DMS79 treated with DMSO at 0.1 percent for 48 hours (cell line): Measurements from ENCODE around the gene RPL27A.

Experiments
- DNase-seq: peaks from one replicate; lab custom pipeline; 2025; lab: John Stamatoyannopoulos, UW

RPL27A gene

DNA sequence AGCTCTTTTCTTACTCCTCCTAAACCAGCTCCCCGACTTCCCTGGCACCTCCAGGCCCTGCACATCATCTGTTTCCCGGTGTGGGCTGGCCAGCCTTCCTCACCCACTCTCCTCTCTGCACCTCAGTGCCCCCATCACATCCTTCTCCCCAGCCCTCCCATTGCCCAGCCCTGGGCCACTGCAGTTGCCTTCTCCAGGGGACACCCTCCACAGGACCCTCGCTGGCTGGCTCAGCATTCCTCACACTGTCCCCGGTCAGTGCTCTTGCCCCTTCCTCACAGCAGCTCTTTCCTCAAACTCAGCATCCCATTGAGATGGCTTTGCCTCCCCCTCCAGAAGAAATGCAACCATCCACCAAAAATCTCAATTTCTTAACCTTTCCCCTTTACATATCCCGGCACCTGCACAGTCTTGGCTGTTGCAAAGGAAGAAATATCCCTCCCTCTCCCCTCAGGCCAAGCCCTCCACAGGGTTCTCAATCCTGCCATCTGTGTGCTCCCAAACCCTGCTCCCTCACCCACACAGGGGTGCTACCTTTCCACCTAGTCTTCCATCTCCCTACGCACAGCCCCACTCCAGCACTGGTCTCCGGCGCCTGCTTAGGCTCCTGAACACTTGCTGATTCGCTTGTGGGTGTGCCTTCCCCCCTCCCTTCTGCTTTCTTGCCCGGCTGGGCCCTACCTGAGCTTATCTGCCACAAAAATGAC is 19.5 kb downstream of the RPL27A start:
- DNase-seq: no peak

- DNase-seq: no peak
Observed at GRCh38 chr11:8702598-8702915, 20.0 kb downstream of the RPL27A start.

GRCh38 chr11:8704136-8704535 is 21.5 kb downstream of the RPL27A start:
- DNase-seq: no peak

DNA sequence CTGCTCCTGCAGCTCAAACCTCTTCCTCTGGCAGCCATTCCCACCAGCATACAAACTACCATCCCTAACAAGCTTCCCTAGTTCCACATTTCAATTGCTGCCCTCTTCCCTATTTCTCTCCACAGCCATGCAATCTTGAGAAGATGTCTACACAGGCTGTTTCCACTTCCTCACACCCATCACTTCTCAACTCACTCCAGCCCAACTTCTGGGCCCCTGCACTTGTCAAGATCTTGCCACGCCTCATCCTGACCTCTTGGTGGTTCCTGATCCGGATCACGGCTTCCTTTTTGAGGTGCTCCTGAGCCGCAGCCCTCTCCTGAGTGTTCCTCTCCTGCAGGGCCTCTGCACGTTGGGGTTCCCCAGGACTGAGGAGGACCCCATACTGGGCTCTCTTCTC is 22.6 kb downstream of the RPL27A start:
- DNase-seq: no peak

DNA sequence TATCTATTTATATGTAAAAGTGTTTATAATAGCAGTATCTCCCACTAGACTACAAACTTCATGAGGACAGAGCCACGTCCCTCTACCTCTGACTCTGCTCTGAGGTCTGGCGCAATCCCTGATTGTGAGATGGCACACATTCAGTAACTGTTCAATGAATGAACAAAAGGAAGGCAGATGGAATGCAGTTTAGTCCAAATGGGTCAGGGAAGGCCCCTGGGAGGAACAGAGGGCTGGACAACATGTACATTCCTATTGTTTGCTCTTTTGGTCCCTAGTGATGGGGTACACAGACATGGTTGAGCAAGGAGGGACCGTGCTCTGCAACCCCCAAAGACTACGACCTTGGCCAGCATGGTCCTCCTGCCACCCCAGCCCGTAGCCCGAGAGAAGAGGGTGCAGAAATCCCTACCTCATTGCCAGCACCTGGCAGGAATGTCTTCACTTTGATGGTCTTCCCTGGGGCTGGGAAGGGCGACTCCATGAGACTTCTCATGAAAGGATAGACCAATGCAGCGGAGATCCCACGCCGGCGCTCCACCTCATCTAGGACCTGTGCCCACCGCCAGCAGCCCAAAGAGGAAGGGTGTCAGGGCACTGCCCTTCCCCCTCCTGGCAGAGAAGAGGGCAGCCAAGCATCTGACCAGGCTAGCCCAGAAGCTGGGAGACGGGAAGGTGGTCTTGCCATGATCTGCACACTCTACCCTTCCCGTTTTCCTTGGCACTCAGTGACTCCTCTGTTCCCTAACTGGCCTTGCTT is 24.3 kb downstream of the RPL27A start:
- no peak for DNase-seq

DNA sequence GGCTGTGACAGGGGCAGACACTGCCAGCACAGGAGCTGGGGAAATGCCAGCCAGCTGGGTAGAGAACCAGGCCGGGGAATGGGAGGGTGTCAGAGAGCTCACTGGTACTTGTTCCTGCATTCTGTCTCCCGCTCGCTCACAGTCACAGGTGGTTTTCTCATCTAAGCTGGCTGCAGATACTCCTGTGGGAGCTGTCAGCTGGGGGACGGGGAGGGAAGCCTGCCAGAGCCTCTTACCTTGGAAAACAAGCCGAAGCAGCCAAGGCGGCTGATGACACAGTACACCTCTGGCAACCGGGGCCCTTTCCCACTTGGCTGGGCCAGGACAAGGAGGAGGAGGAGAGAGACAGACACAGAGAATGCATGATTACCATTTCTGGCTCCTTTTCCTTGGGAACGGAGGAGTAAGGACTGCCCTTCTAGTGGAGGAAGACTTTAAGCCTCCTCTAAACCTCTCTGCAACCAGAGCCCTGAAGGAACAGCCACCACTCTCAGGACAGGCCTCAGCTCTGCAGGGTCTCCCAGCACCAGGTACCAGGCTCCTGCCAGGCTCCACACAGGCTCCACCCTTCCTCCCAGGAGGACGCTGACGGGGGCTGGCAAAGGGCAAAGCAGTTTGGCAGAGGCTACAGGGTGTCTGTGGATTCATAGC is 25.1 kb downstream of the RPL27A start:
- no peak for DNase-seq

GRCh38 chr11:8709002-8709672 is 26.5 kb downstream of the RPL27A start:
- DNase-seq: no peak

DNA sequence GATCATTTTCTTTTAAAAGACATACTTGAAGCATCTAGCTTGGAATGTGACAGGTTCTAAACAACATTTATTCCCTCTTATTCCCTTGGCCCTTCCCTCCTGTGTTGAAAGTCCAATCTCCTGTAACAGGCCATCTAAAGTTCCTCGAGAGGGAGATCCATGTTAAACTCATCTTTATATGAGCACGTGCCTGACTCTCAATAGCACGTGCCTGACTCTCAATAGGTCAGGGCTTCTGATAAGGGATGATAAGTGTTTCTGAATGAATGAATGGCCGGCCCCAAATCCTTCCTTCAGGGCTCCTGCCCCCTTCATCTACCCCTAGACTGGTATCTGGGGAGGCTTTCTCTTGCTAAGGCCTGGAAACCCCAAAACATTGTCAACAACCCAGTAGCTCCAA is 27.2 kb downstream of the RPL27A start:
- DNase-seq: no peak

DNA sequence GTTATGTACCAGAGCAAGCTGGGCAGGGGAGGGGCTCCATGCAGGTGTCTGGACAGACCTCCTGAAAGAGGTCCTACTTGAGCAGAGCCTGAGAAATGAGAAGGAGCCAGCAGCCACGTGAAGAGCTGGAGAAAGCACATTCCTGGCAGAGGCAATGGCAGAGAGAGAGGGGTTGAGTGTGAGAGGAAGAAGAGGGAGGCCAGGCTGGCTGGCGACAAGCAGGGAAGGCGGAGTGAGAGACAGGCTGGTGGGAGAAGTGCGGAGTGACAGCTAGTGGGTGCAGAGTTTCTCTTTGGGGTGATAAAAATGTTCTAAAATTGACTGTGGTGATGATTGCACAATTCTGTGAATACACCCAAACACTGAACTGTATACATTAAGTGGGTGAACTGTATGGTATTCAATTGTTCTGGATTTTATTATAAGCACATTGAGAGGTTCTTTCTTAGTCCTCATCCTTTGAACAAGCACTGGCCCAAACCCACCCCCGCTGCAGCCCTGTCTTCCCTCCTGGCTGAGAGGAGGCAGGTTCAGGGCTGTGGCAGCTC is 29.4 kb downstream of the RPL27A start:
- no peak for DNase-seq

- DNase-seq: no peak
Observed at GRCh38 chr11:8712506-8712905, 29.9 kb downstream of the RPL27A start.

DNA sequence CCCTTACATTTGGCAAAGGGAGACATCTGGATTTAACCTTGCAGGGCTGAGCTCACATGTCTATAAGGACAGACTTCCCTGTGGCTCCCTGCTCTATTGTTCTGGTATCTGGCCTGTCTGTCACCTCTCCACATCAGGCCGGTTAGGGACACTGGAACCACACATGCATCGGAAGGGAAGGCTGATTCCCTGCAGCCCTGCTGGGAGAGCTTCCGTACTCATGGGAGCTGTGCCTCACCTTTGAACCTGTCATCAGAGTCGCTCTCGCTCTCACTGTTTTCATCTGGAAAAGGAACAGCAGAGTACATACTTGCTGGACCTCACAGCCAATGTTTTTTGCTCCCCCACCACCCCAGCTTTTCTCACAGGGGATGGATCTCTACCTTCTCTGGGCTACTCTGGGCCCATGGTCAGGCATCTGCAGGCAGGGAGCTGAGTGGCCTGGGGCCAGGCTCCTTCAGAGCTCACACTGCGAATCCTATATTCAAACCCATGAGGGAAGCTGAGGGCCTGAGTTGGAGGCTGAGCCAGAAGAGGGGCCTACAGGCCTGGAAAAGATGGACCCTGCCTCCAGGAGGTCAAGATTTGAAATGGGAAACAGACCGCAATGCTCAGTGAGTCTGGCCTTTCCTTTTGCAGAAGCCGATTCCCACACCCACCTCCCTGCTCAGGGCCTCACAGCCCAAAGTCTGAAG is 31.3 kb downstream of the RPL27A start:
- no peak for DNase-seq

DNA sequence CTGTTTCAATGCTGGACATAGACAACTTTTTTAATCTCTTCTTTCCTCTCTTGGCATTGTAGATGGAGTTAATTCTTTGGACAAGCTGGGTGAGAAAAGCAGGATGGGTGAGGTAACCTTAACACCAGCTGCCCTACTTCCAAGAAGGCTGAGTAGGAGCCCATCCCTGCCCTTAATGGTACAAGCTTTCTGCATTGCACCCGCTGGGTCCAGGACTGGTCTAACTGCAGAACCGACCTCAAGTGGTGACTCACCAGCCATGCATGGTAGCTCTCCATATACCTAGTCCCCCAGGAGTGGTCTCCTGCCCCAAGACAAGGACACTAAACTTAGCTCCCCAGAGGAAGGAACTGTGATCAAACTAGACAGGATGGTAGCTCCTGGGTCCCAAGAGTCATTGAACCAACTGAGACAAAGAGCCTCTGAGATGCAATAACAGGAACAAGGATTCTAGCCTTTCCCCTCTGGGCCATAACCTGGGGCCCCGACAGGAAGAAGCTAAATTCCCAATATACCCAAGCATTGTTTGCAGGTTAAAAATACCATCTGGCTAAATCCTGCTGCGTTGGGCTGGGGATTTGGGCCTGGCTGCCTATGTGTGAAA is 32.1 kb downstream of the RPL27A start:
- no peak for DNase-seq

DNA sequence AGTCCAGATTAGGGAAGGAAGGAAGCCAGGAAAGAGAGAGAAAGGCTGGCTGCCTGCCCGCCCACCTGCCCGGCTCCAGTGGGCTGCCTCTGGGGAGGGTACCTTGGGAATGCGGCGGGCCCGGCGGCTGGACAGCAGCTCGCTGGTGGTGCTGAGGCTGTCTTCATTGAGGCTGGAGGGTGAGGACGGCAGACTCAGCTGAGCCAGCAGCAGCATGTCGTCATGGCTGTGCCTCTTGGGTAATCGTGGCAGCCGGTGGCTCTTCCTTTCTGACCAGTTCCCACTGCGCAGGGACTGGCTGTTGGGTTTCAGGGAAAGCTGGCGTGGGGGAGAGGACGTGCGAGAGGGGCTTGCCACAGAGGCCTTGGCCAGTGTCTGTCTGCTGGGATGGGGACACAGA is 32.9 kb downstream of the RPL27A start:
- DNase-seq: no peak

DNA sequence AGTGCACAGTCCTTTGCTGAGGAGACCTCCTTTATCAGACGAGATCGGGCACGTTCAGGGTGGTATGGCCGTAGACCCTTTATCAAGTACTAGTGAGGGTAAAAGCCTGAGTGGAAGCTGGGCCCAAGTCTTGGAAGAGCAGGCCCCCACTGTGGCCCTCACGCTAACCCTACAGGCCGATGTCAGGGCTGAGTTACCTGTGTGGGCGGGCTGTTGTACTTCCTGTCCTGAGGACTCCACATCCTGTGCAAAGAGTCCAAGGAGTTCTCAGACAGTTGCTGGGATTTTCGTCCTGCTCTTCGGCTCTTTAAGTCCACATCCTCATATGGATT is 34.9 kb downstream of the RPL27A start:
- no peak for DNase-seq

GRCh38 chr11:8717876-8718753 is 35.5 kb downstream of the RPL27A start:
- no peak for DNase-seq

DNA sequence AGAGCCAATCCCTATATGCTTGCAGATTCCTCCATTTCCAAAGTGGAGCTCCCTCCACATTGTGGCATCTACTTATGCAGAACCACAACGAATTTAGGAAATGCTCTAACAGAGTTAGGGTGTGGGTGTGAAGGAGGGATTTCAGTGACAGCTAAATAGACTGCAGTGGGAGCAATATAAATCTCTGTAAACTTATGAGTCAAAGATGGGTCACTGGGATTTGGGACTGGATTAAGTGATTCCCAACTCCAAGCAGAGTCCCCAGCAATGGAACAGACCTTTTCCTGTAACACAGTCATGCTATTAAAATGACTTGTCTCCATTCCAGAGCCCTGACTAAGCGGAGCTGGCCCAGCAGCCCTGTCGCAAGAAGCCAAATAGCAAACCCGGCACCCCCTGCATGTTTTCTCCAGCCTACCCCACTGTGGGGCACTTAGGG is 36.6 kb downstream of the RPL27A start:
- no peak for DNase-seq

DNA sequence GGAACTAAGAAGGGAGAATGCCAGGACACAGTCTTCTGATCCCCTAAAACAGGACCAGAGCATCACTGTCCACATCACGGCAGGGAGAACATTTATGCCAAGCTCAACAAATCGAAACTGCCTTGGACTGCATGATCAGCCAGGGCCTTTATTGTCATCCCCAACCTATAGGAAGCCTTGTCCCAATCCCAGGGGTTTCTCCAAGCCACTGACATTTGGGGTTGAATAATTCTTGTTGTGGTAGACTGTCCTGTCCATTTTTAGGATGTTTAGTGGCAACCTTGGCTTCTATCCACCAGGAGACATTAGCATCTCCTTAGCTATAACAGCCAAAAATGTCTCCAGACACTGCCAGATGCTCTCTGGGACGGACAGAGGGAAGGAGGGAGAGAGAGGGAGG is 37.1 kb downstream of the RPL27A start:
- DNase-seq: no peak

DNA sequence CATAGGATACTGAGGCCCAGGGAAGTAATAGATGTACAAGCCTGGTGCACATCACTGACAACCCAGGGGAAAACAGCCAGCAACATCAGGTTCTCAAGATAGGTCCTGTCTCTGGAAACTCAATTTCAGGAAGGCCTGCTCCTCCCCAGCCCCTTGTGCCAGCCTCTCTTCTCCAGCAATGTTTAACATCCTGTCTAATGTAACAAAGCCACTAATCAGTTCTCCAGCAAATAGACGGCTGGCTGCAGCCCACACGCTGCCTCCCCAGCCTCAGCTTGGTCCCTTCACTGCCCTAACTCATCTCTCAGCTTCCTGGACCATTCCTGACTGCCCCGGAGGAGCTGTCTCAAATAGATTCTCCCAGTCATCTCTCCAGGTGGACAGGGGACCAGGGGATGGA is 37.8 kb downstream of the RPL27A start:
- DNase-seq: no peak

DNA sequence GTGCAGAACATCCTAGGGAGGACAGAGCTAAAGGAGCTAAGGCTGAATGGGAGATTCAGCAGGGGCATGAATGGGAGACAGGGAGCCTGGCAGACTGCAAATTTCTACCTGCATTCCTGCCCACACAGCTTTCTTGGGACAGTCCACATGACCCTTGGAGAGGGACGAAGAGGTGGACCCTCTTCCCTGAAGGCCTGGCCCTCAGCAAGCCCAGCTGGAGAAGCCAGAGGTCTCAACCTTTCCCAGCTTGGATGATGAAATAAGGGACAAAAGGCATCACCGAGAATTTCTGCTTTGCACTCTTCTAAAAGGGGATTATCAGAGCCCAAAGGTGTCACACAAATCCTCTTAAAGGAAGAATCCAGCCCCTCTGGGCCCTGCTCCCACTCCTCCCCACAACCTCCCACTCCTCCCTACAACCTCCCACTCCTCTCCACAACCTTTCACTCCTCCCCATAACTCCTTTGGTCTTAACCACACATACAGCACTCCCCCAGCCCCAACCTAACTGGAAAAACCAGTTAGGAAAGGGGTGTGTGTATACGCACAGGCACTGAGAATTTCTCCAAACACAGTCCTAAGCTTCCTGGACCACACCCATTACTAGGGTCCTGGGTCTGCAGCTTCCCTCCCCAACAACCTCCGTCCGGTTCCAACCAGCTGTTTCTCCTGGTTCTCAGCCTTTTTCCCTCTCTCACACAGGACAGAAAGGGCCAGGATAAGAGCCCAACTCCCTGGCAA is 38.4 kb downstream of the RPL27A start:
- no peak for DNase-seq
